Measurements from ENCODE around the gene PRIM2. TPM values are rescaled to one million over a fixed set of nuclear protein-coding genes. Genes with fewer than 3 reads are reported as not detected.
"Not testable (repeated sequence)": the region's sequence is repeated elsewhere in the genome, so short reads cannot be mapped to it uniquely, and the experiment has no call there.

PRIM2 gene
- total RNA-seq, 1 donor = 80.2 TPM

GRCh38 chr6:57279013-57279412, 38.4 kb upstream of the PRIM2 start:
- TF ChIP-seq CTCF (IDR thresholded peaks at IDR 0.05; ENCODE audit: insufficient read depth, low read length) = no peak
- no peak for DNase-seq (ENCODE audit: low read depth)
- no peak overlapping the region for H3K4me3 ChIP-seq (ENCODE audit: low read depth, low read length)

GRCh38 chr6:57283106-57283505, 34.3 kb upstream of the PRIM2 start:
- DNase-seq (ENCODE audit: low read depth) = peak; percentile 38
- TF ChIP-seq CTCF (IDR thresholded peaks at IDR 0.05; ENCODE audit: insufficient read depth, low read length) = no peak
- no peak overlapping the region for H3K4me3 ChIP-seq (ENCODE audit: low read depth, low read length)

- DNase-seq (ENCODE audit: low read depth) = peak; percentile 81
- no peak for TF ChIP-seq CTCF (IDR thresholded peaks at IDR 0.05; ENCODE audit: insufficient read depth, low read length)
- H3K4me3 ChIP-seq (ENCODE audit: low read depth, low read length) = no peak overlapping the region
Observed at GRCh38 chr6:57283911-57284455, 33.4 kb upstream of the PRIM2 start.

DNA sequence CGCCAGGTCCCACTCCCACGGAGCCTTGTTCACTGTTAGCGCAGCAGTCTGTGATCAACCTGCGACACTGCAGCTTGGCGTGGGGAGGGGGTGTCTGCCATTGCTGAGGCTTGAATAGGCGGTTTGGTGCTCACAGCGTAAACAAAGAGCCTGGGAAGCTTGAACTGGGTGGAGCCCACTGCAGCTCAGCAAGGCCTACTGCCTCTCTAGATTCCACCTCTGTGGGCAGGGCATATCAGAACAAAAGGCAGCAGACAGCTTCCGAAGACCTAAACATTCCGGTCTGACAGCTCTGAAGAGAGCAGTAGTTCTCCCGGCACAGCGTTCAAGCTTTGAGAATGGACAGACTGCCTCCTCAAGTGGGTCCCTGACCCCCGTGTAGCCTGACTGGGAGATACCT, 29.3 kb upstream of the PRIM2 start:
- H3K4me3 ChIP-seq (ENCODE audit: low read depth, low read length); DNase-seq (ENCODE audit: low read depth): not testable (repeated sequence)

GRCh38 chr6:57293472-57293871, 24.0 kb upstream of the PRIM2 start:
- not testable (repeated sequence) for H3K4me3 ChIP-seq (ENCODE audit: low read depth, low read length); DNase-seq (ENCODE audit: low read depth)

DNA sequence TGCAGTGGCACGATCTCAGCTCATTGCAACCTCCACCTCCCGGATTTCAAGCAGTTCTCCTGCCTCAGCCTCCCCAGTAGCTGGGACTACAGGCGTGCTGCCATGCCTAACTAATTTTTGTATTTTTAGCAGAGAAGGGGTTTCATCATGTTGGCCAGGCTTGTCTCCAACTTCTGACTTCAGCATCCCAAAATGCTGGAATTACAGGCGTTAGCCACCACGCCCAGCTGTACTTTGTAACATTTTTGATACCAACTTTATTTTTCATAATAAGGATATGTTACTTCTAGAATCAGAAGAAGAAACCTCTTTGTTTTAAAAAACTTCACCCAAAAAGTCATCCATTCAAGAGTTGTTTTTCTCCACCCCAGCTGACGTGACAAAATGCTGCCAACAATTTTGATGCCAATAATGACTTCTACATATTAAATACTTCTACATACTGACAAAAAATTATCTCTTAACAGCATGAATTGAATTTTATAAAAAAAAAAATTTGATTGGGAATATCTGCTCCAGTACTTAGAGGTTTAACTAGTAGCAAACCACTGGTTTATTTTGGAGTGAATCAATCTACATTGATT, 22.5 kb upstream of the PRIM2 start:
- DNase-seq (ENCODE audit: low read depth) = peak; percentile 82
- no peak overlapping the region for H3K4me3 ChIP-seq (ENCODE audit: low read depth, low read length)
- no peak for TF ChIP-seq CTCF (IDR thresholded peaks at IDR 0.05; ENCODE audit: insufficient read depth, low read length)

GRCh38 chr6:57297505-57297904, 19.9 kb upstream of the PRIM2 start:
- no peak for DNase-seq (ENCODE audit: low read depth)
- TF ChIP-seq CTCF (IDR thresholded peaks at IDR 0.05; ENCODE audit: insufficient read depth, low read length) = no peak
- no peak overlapping the region for H3K4me3 ChIP-seq (ENCODE audit: low read depth, low read length)

DNA sequence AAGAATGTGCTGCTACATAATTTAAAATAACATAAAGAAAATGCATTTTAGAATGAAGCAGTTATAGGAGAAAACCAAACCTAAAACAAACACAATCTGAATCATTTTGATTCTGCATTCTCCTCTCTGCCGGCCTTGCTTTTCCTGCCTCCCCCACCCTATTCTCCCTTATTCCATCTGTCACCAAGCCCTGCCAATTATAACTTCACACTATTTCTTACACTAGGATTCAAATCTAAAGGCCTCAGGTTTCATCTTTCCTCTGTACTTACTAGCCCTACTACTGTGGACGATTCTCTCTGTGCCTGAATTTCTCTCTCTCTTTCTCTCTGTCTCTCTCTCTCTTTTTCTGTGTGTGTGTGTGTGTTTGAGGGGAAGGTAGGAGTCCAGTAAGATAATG, 18.7 kb upstream of the PRIM2 start:
- no peak overlapping the region for H3K4me3 ChIP-seq (ENCODE audit: low read depth, low read length)
- DNase-seq (ENCODE audit: low read depth) = no peak
- TF ChIP-seq CTCF (IDR thresholded peaks at IDR 0.05; ENCODE audit: insufficient read depth, low read length) = no peak
